ENCODE results near the gene PALD1. TPM values are rescaled to one million over a fixed set of nuclear protein-coding genes. Genes with fewer than 3 reads are reported as not detected.

Gene PALD1
- polyA plus RNA-seq, 3 donors, result 0.04 to 0.11 TPM; not detected in 1

DNA sequence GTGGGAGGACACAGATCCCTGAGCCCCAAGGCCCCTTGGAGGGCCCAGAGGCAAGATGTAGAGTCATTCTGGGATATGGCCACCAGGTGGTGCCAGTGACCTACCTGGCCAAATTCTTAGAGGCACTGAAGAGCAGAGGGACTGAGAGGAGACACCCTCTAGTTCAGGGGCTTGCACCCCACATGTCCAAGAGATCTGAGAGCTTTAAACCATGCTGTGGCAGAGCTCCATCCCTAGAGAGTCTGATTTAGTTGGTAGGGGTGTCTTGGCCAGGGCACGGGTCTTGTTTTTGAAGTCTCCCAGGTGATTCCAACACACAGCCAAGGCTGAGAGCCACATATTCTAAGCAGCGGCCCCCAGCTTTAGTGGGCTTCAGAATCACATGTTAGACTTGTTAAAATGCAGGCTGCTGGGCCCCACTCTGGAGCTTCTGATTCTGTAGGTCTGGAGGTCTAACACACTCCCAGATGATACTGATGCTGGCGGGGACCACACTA, 71.4 kb downstream of the PALD1 start:
- Mint-ChIP-seq H3K4me1 (no peaks in the 10 kb centered on the region), H3K9me3 (peaks cover 0 to 2% (median 0%) of the 10 kb centered on the region in 7 donors), H3K27me3 (ENCODE audit: low read depth in 3 of 3) (peaks cover 0 to 2% (median 1%) of the 10 kb centered on the region in 3 donors), H3K4me3 (no peak overlapping the region), H3K27ac (no peak overlapping the region), H3K36me3 (no peaks in the 10 kb centered on the region)
- Histone ChIP-seq H3K4me2 (replicated peaks; ENCODE audit: extremely low read depth, low read length, poor library complexity, severe bottlenecking) (no peak overlapping the region), H2AFZ (ENCODE audit: insufficient read depth, low read depth, low read length, poor library complexity, severe bottlenecking) (no peak overlapping the region), H3K9ac (ENCODE audit: insufficient read depth, low read length, poor library complexity, severe bottlenecking) (no peak overlapping the region), H4K20me1 (ENCODE audit: insufficient read depth, low read length) (no peaks in the 10 kb centered on the region), H3K27me3 (ENCODE audit: control insufficient read depth in 2 of 2, insufficient read depth in 2 of 2, low read length in 2 of 2) (no peaks in the 10 kb centered on the region), H3K79me2 (ENCODE audit: insufficient read depth, low read length) (no peaks in the 10 kb centered on the region), H3K27ac (ENCODE audit: low read depth in 1 of 2, low read length in 2 of 2) (no peak overlapping the region), H3K36me3 (replicated peaks in 1 of 2; ENCODE audit: control insufficient read depth in 1 of 2, insufficient read depth in 2 of 2, low read length in 2 of 2) (no peaks in the 10 kb centered on the region), H3K4me3 (replicated peaks in 1 of 3; ENCODE audit: low read depth in 2 of 3, low read length in 3 of 3) (no peak overlapping the region), H3K4me1 (ENCODE audit: control insufficient read depth in 1 of 2, insufficient read depth in 2 of 2, low read length in 2 of 2) (no peaks in the 10 kb centered on the region), H3K9me3 (replicated peaks in 1 of 2; ENCODE audit: control insufficient read depth in 1 of 2, insufficient read depth in 1 of 2, low read length in 2 of 2) (no peaks in the 10 kb centered on the region)
- TF ChIP-seq, protein P1, sequence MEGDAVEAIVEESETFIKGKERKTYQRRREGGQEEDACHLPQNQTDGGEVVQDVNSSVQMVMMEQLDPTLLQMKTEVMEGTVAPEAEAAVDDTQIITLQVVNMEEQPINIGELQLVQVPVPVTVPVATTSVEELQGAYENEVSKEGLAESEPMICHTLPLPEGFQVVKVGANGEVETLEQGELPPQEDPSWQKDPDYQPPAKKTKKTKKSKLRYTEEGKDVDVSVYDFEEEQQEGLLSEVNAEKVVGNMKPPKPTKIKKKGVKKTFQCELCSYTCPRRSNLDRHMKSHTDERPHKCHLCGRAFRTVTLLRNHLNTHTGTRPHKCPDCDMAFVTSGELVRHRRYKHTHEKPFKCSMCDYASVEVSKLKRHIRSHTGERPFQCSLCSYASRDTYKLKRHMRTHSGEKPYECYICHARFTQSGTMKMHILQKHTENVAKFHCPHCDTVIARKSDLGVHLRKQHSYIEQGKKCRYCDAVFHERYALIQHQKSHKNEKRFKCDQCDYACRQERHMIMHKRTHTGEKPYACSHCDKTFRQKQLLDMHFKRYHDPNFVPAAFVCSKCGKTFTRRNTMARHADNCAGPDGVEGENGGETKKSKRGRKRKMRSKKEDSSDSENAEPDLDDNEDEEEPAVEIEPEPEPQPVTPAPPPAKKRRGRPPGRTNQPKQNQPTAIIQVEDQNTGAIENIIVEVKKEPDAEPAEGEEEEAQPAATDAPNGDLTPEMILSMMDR (IDR thresholded peaks at IDR 0.05), result peak; percentile 93
- peak; percentile 48 to 65 (median 58) for DNase-seq
- WGBS (ENCODE audit: insufficient coverage), result 100% methylated on average over 2 of the region's 3 CpGs
- intact Hi-C loops (cut with micrococcal nuclease), result loop anchor here (1.0 to 5.0 kb wide), 4 partner anchors 209 to 332 kb away; no protein-coding TSS in a partner anchor

DNA sequence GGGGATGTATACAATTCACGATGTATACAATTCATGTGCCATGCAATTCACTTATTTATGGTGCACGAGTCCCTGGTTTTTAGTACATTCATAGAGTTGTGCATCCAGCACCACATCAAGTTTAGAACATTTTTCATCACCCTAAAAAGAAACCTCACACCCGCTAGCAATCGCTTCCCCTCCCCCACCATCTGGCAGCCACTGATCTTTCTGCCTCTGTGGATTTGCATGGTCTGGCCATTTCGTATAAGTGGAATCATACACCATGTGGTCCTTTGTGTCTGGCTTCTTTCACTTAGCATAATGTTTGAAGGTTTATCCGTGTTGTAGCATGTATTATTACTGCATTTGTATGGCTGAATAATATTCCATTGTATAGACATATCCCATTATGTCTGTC, 71.9 kb downstream of the PALD1 start:
- no peaks in the 10 kb centered on the region for H3K36me3 ChIP-seq (replicated peaks in 1 of 2; ENCODE audit: control insufficient read depth in 1 of 2, insufficient read depth in 2 of 2, low read length in 2 of 2)

More for the DNA sequence above, 71.9 kb downstream of the PALD1 start:
- Histone ChIP-seq H3K9ac (ENCODE audit: insufficient read depth, low read length, poor library complexity, severe bottlenecking) (no peak overlapping the region), H3K4me1 (ENCODE audit: control insufficient read depth in 1 of 2, insufficient read depth in 2 of 2, low read length in 2 of 2) (no peaks in the 10 kb centered on the region), H4K20me1 (ENCODE audit: insufficient read depth, low read length) (no peaks in the 10 kb centered on the region), H3K27me3 (ENCODE audit: control insufficient read depth in 2 of 2, insufficient read depth in 2 of 2, low read length in 2 of 2) (no peaks in the 10 kb centered on the region), H3K4me3 (replicated peaks in 1 of 3; ENCODE audit: low read depth in 2 of 3, low read length in 3 of 3) (no peak overlapping the region), H3K9me3 (replicated peaks in 1 of 2; ENCODE audit: control insufficient read depth in 1 of 2, insufficient read depth in 1 of 2, low read length in 2 of 2) (no peaks in the 10 kb centered on the region), H3K79me2 (ENCODE audit: insufficient read depth, low read length) (no peaks in the 10 kb centered on the region), H3K4me2 (replicated peaks; ENCODE audit: extremely low read depth, low read length, poor library complexity, severe bottlenecking) (no peak overlapping the region), H2AFZ (ENCODE audit: insufficient read depth, low read depth, low read length, poor library complexity, severe bottlenecking) (no peak overlapping the region), H3K27ac (ENCODE audit: low read depth in 1 of 2, low read length in 2 of 2) (no peak overlapping the region)
- peaks cover 0 to 2% (median 0%) of the 10 kb centered on the region in 7 donors for H3K9me3 Mint-ChIP-seq
- H3K4me3 Mint-ChIP-seq, result no peak overlapping the region
- H3K36me3 Mint-ChIP-seq, result no peaks in the 10 kb centered on the region
- H3K4me1 Mint-ChIP-seq, result no peaks in the 10 kb centered on the region
- intact Hi-C loops (cut with micrococcal nuclease), result loop anchor here (1.0 to 5.0 kb wide), 4 partner anchors 208 to 332 kb away; no protein-coding TSS in a partner anchor
- no peak for DNase-seq
- 92% methylated on average over 3 of the region's 6 CpGs for WGBS (ENCODE audit: insufficient coverage)
- peaks cover 0 to 2% (median 1%) of the 10 kb centered on the region in 3 donors for H3K27me3 Mint-ChIP-seq (ENCODE audit: low read depth in 3 of 3)
- TF ChIP-seq, protein P1 (IDR thresholded peaks at IDR 0.05), result no peak
- H3K27ac Mint-ChIP-seq, result no peak overlapping the region
